Hepatocyte (in vitro differentiated cells): ENCODE results near the gene ZNF17.

Experiments used
- CTCF ChIP-seq: fragments of 200-600 bp; sonication (generic); IDR thresholded peaks from 2 replicates; pipeline ENCODE4 v1.5.1; 2016; ENCODE audit warnings: antibody characterized with exemption, mild to moderate bottlenecking; ENCODE audit not compliant: poor library complexity
- EZH2phosphoT487 ChIP-seq: fragments of 200-600 bp; sonication (generic); IDR thresholded peaks from one replicate; pipeline ENCODE4 v1.6.1; 2018; ENCODE audit warnings: antibody characterized with exemption, mild to moderate bottlenecking, low read depth, moderate library complexity; ENCODE audit not compliant: unreplicated experiment, severe bottlenecking

- no peak for TF ChIP-seq CTCF
- TF ChIP-seq EZH2phosphoT487: no peak
These were observed 48.5 kb upstream of the ZNF17 start for GRCh38 chr19:57362419-57362818.
